ENCODE results near the gene OBSCN.
"Not testable (repeated sequence)": the region's sequence is repeated elsewhere in the genome, so short reads cannot be mapped to it uniquely, and the experiment has no call there.

Gene OBSCN

GRCh38 chr1:228226956-228227791 lies 19.3 kb downstream of the OBSCN start:
- no peak for DNase-seq (ENCODE audit: low read depth)

DNA sequence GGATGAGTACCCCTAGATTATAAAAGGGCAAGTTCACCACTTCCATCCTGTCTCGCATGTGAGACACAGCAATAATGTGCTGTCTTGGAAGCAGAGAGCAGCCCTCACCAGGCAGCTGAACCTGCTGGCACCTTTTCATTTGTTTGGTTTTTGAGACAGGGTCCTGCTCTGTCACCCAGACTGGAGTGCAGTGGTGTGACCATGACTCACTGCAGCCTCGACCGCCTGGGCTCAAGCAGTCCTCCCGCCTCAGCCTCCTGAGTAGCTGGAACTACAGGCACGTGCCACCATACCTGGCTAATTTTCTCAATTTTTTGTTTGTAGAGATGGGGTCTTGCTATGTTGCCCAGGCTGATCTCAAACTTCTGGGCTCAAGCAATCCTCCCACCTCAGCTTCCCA lies 20.3 kb downstream of the OBSCN start:
- not testable (repeated sequence) for DNase-seq (ENCODE audit: low read depth)

- DNase-seq (ENCODE audit: low read depth) = no peak
Measured at GRCh38 chr1:228228601-228229074, 20.8 kb downstream of the OBSCN start.

- DNase-seq (ENCODE audit: low read depth) = no peak
Measured at GRCh38 chr1:228231189-228231588, 23.3 kb downstream of the OBSCN start.

DNA sequence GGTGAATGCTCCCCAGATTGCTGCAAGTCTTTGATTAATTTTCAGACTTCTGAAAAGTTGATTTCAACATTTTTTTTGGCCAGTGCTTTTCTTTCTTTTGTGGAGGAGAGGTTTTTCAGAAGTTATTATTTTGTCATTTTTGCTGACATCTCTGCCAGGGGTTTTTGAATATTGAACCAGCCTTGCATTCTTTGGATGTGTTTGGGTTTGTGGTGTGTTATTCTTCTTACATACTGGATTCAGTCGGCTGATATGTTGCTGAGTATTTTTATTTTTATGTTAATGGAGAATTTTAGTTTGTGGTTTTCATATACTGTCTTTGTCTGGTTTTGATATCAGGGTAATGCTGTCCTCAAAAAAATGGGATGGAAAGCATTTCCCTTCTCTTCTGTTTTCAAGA lies 25.3 kb downstream of the OBSCN start:
- no peak for DNase-seq (ENCODE audit: low read depth)

- DNase-seq (ENCODE audit: low read depth) = no peak
Measured at GRCh38 chr1:228234921-228235320, 27.1 kb downstream of the OBSCN start.

GRCh38 chr1:228236744-228237143 lies 28.9 kb downstream of the OBSCN start:
- no peak for DNase-seq (ENCODE audit: low read depth)

GRCh38 chr1:228238007-228238406 lies 30.2 kb downstream of the OBSCN start:
- no peak for DNase-seq (ENCODE audit: low read depth)

GRCh38 chr1:228238461-228238860 lies 30.6 kb downstream of the OBSCN start:
- no peak for DNase-seq (ENCODE audit: low read depth)

DNA sequence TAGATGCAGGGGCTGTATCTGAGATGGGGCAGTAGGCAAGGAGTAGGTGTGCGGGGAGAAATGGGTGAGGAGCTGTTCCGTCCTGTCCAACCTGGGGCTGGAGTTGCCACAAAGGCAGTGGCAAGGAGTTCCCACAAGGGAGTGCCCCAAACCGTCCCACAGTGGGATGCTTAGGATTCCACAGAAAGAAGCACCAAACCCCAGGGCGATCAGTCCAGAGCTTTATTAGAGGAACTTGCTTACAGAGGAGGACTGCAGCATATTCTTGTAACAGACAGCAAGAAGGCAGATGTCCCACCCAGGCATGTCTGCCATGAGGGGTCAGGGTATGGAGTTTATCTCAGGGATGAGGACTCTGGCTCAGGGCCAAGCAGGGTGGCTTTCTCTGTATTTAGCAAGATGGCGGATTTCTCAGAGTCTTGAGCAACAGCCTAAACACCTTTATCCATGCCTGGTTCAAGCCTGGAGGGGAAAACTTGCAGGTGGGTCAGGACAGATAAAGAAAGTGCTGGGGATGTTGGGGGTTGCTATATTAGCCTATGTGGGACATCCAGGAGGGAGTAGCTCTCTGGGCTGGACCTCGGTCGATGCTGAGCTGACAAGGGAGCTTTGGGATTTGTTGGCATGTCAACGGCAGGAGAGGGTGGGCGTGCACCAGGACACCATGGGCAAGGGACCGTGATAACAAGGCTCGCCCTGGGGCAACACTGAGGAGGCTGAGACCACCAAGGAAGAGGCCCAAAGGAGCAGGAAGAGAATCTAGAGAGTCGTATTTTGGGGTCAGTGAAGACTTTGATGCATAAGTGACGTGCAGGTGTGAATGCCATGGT lies 32.8 kb downstream of the OBSCN start:
- no peak for DNase-seq (ENCODE audit: low read depth)

- DNase-seq (ENCODE audit: low read depth) = no peak
Measured at GRCh38 chr1:228241259-228241658, 33.4 kb downstream of the OBSCN start.

GRCh38 chr1:228242409-228242808 lies 34.6 kb downstream of the OBSCN start:
- no peak for DNase-seq (ENCODE audit: low read depth)

GRCh38 chr1:228243093-228243492 lies 35.2 kb downstream of the OBSCN start:
- no peak for DNase-seq (ENCODE audit: low read depth)

GRCh38 chr1:228243989-228244388 lies 36.1 kb downstream of the OBSCN start:
- DNase-seq (ENCODE audit: low read depth) = not testable (repeated sequence)

GRCh38 chr1:228245111-228245510 lies 37.3 kb downstream of the OBSCN start:
- DNase-seq (ENCODE audit: low read depth) = no peak

DNA sequence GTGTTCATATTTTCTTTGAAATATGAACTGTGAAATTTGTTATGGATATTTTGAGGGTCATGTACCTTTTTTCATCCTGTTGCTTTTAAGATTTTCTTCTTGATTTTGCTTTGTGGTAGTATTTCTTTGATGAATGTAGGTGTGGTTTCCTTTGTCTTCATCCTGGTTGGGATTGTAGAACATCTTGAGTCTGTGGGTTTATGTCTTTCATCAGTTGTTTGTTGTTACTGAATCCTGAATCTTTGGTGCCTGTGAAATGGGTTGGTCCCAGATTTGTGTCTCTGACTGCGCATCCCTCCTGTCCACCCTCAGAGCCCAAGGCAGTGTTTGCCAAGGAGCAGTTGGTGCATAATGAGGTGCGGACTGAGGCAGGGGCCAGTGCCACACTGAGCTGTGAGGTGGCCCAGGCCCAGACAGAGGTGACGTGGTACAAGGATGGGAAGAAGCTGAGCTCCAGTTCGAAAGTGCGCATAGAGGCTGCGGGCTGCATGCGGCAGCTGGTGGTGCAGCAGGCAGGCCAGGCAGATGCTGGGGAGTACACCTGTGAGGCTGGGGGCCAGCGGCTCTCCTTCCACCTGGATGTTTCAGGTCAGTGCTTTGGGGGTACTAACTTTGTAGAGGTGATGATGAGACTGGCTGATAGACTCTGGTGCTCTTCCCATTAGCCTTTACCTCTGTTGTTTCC lies 38.5 kb downstream of the OBSCN start:
- no peak for DNase-seq (ENCODE audit: low read depth)

- no peak for DNase-seq (ENCODE audit: low read depth)
Measured at GRCh38 chr1:228249513-228250305, 41.9 kb downstream of the OBSCN start.

GRCh38 chr1:228252476-228252875 lies 44.6 kb downstream of the OBSCN start:
- not testable (repeated sequence) for DNase-seq (ENCODE audit: low read depth)

DNA sequence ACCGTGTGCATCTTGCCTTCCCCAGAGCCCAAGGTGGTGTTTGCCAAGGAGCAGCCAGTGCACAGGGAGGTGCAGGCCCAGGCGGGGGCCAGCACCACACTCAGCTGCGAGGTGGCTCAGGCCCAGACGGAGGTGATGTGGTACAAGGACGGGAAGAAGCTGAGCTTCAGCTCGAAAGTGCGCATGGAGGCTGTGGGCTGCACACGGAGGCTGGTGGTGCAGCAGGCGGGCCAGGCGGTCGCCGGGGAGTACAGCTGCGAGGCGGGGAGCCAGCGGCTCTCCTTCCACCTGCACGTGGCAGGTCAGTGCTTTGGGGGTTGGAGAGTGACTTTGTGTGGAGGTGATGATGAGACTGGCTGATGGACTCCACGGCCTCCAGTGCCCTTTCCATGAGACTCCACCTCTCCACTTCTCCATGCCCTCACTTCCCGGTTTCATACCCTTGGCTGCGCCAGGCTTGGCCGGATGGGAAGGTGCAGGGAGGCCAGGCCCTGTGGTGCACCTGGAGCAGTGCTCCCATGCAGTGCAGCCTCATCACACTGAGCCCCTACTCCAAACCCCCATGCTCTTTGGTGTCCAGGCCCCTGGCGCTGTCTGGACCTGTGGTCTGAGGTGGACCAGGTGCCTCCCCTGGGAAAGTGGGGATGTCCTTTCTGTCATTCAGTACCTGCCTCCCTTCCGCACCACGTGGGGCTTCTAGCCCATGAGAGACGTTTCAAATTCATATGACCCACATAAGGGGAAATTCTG lies 49.0 kb downstream of the OBSCN start:
- DNase-seq (ENCODE audit: low read depth) = no peak

- DNase-seq (ENCODE audit: low read depth) = no peak
Measured at GRCh38 chr1:228258486-228258885, 50.6 kb downstream of the OBSCN start.

GRCh38 chr1:228259368-228259894 lies 51.6 kb downstream of the OBSCN start:
- no peak for DNase-seq (ENCODE audit: low read depth)

Measured in stimulated activated CD4-positive, alpha-beta T cell treated with anti-CD3 and anti-CD28 coated beads, Interleukin-2, amount 100 ng/mL, for 4 hours (primary cell).